OCI-LY3 (cell line): ENCODE measurements around the gene NFIC.

Experiments
- CTCF ChIP-seq: fragments of 200-600, 300-600 bp; sonication (generic); IDR thresholded peaks from 2 replicates; pipeline ENCODE4 v1.5.1; 2014; ENCODE audit warnings: antibody characterized with exemption, low read length, low read depth
- EZH2phosphoT487 ChIP-seq: fragments of 200-600 bp; shearing (Covaris generic); IDR thresholded peaks from 2 replicates; pipeline ENCODE4 v1.6.1; 2018; ENCODE audit warnings: antibody characterized with exemption, mixed run types, low read depth

DNA sequence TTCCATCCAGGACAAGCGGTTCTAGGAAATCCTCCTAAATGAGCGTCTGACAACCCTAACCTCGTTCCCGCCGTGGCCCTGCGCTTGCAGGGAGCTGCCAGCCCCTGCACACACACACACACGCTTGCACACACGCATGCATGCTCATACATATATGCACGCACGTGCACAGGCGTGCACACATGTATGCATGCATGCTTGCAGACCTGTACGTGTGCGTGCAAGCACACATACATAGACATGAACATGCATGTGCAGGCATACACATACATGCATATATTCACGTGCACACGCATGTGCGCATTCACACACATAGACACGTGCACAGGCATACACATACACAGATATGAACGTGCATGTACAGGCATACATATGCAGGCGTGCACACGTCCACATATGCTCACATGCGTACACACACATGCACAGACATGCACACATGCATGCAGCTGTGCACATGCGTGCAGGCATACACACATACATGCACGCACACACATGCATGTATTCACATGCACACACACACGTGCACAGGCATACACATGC is 78.4 kb downstream of the NFIC start:
- TF ChIP-seq CTCF (no peak), EZH2phosphoT487 (no peak)
